Measurements from ENCODE around the gene DDX6. TPM values are rescaled to one million over a fixed set of nuclear protein-coding genes. Genes with fewer than 3 reads are reported as not detected.
"Not testable (repeated sequence)": the region's sequence is repeated elsewhere in the genome, so short reads cannot be mapped to it uniquely, and the experiment has no call there.

The DDX6 gene
- total RNA-seq, 1 donor from 2014 or later, result 332 TPM

- no peaks in the 10 kb centered on the region for H3K36me3 Mint-ChIP-seq
- H3K79me2 ChIP-seq (ENCODE audit: low read depth), result no peaks in the 10 kb centered on the region
- peaks cover 2% of the 10 kb centered on the region for H3K27me3 Mint-ChIP-seq (ENCODE audit: insufficient read depth, low read depth)
Measured at GRCh38 chr11:118820412-118821357, 29.7 kb upstream of the DDX6 start.

GRCh38 chr11:118820025-118820379 lies 29.0 kb upstream of the DDX6 start:
- not testable (repeated sequence) for H3K36me3 ChIP-seq; H3K27ac Mint-ChIP-seq; H3K9ac ChIP-seq; H3K36me3 Mint-ChIP-seq; H3K4me2 ChIP-seq; H4K20me1 ChIP-seq (ENCODE audit: low read depth); H3K27ac ChIP-seq; H3K4me3 ChIP-seq; H3K9me3 Mint-ChIP-seq; DNase-seq (ENCODE audit: low spot score); H3F3A ChIP-seq (ENCODE audit: low read depth); H3K27me3 ChIP-seq; H3K4me3 Mint-ChIP-seq; H3K4me1 Mint-ChIP-seq; H3K4me1 ChIP-seq; H3K9me3 ChIP-seq (ENCODE audit: low read depth); H3K79me2 ChIP-seq (ENCODE audit: low read depth); H3K27me3 Mint-ChIP-seq (ENCODE audit: insufficient read depth, low read depth)
- peak overlapping the region; percentile 72 for H2AFZ ChIP-seq (replicated peaks)

More at GRCh38 chr11:118820412-118821357, 29.7 kb upstream of the DDX6 start:
- H3F3A ChIP-seq (ENCODE audit: low read depth), result no peaks in the 10 kb centered on the region
- no peak overlapping the region for H3K27ac Mint-ChIP-seq
- H3K9ac ChIP-seq, result no peak overlapping the region
- H3K4me2 ChIP-seq, result no peak overlapping the region
- no peak for TF ChIP-seq EZH2phosphoT487 (IDR thresholded peaks at IDR 0.05)
- no peak overlapping the region for H3K4me3 Mint-ChIP-seq
- no peaks in the 10 kb centered on the region for H3K9me3 ChIP-seq (ENCODE audit: low read depth)
- H3K4me3 ChIP-seq, result no peak overlapping the region
- H3K27me3 ChIP-seq, result no peaks in the 10 kb centered on the region
- H3K4me1 Mint-ChIP-seq, result peaks cover 8% of the 10 kb centered on the region
- peak overlapping the region; percentile 72 for H2AFZ ChIP-seq (replicated peaks)
- H3K9me3 Mint-ChIP-seq, result no peaks in the 10 kb centered on the region
- no peak overlapping the region for H3K27ac ChIP-seq
- no peaks in the 10 kb centered on the region for H4K20me1 ChIP-seq (ENCODE audit: low read depth)
- DNase-seq (ENCODE audit: low spot score), result peak; percentile 12
- no peaks in the 10 kb centered on the region for H3K4me1 ChIP-seq
- no peaks in the 10 kb centered on the region for H3K36me3 ChIP-seq

- H3K4me1 Mint-ChIP-seq, result peaks cover 8% of the 10 kb centered on the region
- Histone ChIP-seq H3K4me1 (no peaks in the 10 kb centered on the region), H3K27ac (no peak overlapping the region), H3K9me3 (ENCODE audit: low read depth) (no peaks in the 10 kb centered on the region), H4K20me1 (ENCODE audit: low read depth) (no peaks in the 10 kb centered on the region), H3F3A (ENCODE audit: low read depth) (no peaks in the 10 kb centered on the region), H3K4me2 (no peak overlapping the region), H3K79me2 (ENCODE audit: low read depth) (no peaks in the 10 kb centered on the region), H3K9ac (no peak overlapping the region), H3K36me3 (no peaks in the 10 kb centered on the region), H2AFZ (replicated peaks) (no peak overlapping the region), H3K4me3 (no peak overlapping the region), H3K27me3 (no peaks in the 10 kb centered on the region)
- TF ChIP-seq EZH2phosphoT487 (IDR thresholded peaks at IDR 0.05) (no peak), CTCF (IDR thresholded peaks at IDR 0.05) (no peak), EZH2 (IDR thresholded peaks at IDR 0.05) (no peak)
- DNase-seq (ENCODE audit: low spot score), result no peak
- H3K4me3 Mint-ChIP-seq, result no peak overlapping the region
- H3K9me3 Mint-ChIP-seq, result no peaks in the 10 kb centered on the region
- no peak overlapping the region for H3K27ac Mint-ChIP-seq
- H3K27me3 Mint-ChIP-seq (ENCODE audit: insufficient read depth, low read depth), result peaks cover 2% of the 10 kb centered on the region
- no peaks in the 10 kb centered on the region for H3K36me3 Mint-ChIP-seq
Measured at GRCh38 chr11:118819334-118820024, 28.5 kb upstream of the DDX6 start.

- Mint-ChIP-seq H3K27ac (no peak overlapping the region), H3K4me3 (no peak overlapping the region)
Measured at GRCh38 chr11:118818130-118818529, 27.2 kb upstream of the DDX6 start.

More at GRCh38 chr11:118818130-118818529, 27.2 kb upstream of the DDX6 start:
- Histone ChIP-seq H3K4me3 (no peak overlapping the region), H3K36me3 (no peaks in the 10 kb centered on the region), H3K79me2 (ENCODE audit: low read depth) (no peaks in the 10 kb centered on the region), H3F3A (ENCODE audit: low read depth) (no peaks in the 10 kb centered on the region), H3K9ac (no peak overlapping the region), H3K27me3 (no peaks in the 10 kb centered on the region), H4K20me1 (ENCODE audit: low read depth) (no peaks in the 10 kb centered on the region), H3K4me2 (no peak overlapping the region), H3K9me3 (ENCODE audit: low read depth) (no peaks in the 10 kb centered on the region), H2AFZ (replicated peaks) (no peak overlapping the region), H3K27ac (no peak overlapping the region), H3K4me1 (no peaks in the 10 kb centered on the region)
- H3K4me1 Mint-ChIP-seq, result peaks cover 8% of the 10 kb centered on the region
- no peaks in the 10 kb centered on the region for H3K36me3 Mint-ChIP-seq
- no peak for TF ChIP-seq EZH2phosphoT487 (IDR thresholded peaks at IDR 0.05)
- TF ChIP-seq CTCF (IDR thresholded peaks at IDR 0.05), result no peak
- no peak for TF ChIP-seq EZH2 (IDR thresholded peaks at IDR 0.05)
- DNase-seq (ENCODE audit: low spot score), result no peak
- H3K9me3 Mint-ChIP-seq, result no peaks in the 10 kb centered on the region
- peaks cover 2% of the 10 kb centered on the region for H3K27me3 Mint-ChIP-seq (ENCODE audit: insufficient read depth, low read depth)

All from neural progenitor cell (in vitro differentiated cells).